OCI-LY7 (cell line): Measurements from ENCODE around the gene DVL1.

ENCODE experiments used
- CTCF ChIP-seq: fragments of 200-600 bp; sonication (generic); conservative IDR thresholded peaks from 2 replicates; pipeline ENCODE4 v1.5.1; 2014; ENCODE audit warnings: mild to moderate bottlenecking, antibody characterized with exemption, low read length, moderate library complexity, mixed read lengths
- EZH2phosphoT487 ChIP-seq: fragments of 200-600 bp; sonication (generic); IDR thresholded peaks from 2 replicates; pipeline ENCODE4 v1.6.1; 2018; ENCODE audit warnings: low read depth, borderline replicate concordance, mild to moderate bottlenecking, mixed run types, antibody characterized with exemption, low read length, moderate library complexity, mixed read lengths

GRCh38 chr1:1295154-1295923 is 53.9 kb downstream of the DVL1 start:
- no peak for TF ChIP-seq CTCF
- no peak for TF ChIP-seq EZH2phosphoT487
